Measurements from ENCODE around the gene SPACDR.

The SPACDR gene

DNA sequence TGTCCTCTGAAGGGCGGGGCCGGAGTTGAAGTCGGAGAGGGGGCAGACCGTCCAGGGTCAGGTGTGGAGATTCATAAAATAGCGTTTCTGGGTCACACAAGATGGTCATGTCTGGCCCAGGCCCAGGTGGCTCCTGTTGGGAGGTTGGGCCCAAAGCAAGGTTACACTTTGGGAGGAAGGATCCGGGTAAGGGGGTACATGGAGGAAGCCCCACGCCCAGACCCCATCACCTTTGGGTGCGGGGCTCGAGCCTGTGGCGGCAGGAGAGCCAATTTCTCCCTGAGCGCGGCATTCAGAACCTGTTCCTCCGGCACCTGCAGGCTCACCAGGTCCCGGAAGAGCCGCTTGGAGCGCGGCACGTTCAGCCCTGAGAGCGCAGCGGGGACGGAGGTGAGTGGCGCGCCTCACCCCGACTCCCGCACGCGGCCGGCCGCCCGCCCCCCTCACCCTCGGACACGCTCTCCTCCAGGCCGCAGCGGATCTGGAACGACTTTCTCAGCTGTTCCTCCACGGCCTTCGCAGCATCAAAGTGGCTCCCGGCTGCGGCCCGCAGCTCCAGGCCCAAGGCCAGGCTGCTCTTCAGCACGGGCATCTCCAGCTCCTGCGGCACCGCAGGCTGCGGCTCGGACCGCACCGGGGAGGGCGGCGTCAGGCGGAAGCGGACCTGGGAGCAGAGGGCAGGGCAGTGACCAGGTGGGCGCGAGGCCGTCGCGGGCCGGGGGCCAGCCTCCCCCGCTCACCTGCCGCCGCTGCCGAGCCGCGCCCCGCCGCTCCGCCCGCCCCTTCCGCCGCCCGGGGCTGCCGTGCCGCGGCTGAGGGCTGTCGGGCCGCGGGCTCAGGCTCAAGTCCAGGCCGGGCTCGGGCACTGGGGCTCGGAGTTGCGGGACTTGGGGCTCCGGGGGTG lies 28.4 kb downstream of the SPACDR start:
- Histone ChIP-seq H3K4me3 (ENCODE audit: low read length in 2 of 2) (peak overlapping the region; percentile 83 to 95), H3K4me1 (ENCODE audit: control insufficient read depth in 2 of 2, insufficient read depth in 2 of 2, low read length in 2 of 2) (peaks cover 15 to 30% of the 10 kb centered on the region in 2 donors), H3K36me3 (ENCODE audit: control insufficient read depth in 2 of 2, insufficient read depth in 2 of 2, low read length in 2 of 2) (peaks cover 26 to 35% of the 10 kb centered on the region in 2 donors), H3K27me3 (ENCODE audit: control insufficient read depth in 2 of 2, insufficient read depth in 2 of 2, low read length in 2 of 2) (no peaks in the 10 kb centered on the region), H3K9ac (ENCODE audit: low read depth in 1 of 2, low read length in 2 of 2) (peak overlapping the region; percentile 87 to 90), H3K27ac (ENCODE audit: low read depth in 2 of 2, low read length in 2 of 2) (peak overlapping the region; percentile 97 to 98), H3K9me3 (ENCODE audit: control insufficient read depth in 2 of 2, low read length in 2 of 2) (no peaks in the 10 kb centered on the region)

- H3K27ac ChIP-seq (ENCODE audit: low read depth in 2 of 2, low read length in 2 of 2) = peak overlapping the region; percentile 52 to 97
- H3K36me3 ChIP-seq (ENCODE audit: control insufficient read depth in 2 of 2, insufficient read depth in 2 of 2, low read length in 2 of 2) = peaks cover 26 to 35% of the 10 kb centered on the region in 2 donors
- no peaks in the 10 kb centered on the region for H3K9me3 ChIP-seq (ENCODE audit: control insufficient read depth in 2 of 2, low read length in 2 of 2)
- peak overlapping the region; percentile 87 to 90 for H3K9ac ChIP-seq (ENCODE audit: low read depth in 1 of 2, low read length in 2 of 2)
- H3K4me1 ChIP-seq (ENCODE audit: control insufficient read depth in 2 of 2, insufficient read depth in 2 of 2, low read length in 2 of 2) = peaks cover 17 to 34% of the 10 kb centered on the region in 2 donors
- H3K27me3 ChIP-seq (ENCODE audit: control insufficient read depth in 2 of 2, insufficient read depth in 2 of 2, low read length in 2 of 2) = no peaks in the 10 kb centered on the region
- peak overlapping the region; percentile 83 to 95 for H3K4me3 ChIP-seq (ENCODE audit: low read length in 2 of 2)
These were observed 29.5 kb downstream of the SPACDR start for GRCh38 chr7:100434297-100435144.

DNA sequence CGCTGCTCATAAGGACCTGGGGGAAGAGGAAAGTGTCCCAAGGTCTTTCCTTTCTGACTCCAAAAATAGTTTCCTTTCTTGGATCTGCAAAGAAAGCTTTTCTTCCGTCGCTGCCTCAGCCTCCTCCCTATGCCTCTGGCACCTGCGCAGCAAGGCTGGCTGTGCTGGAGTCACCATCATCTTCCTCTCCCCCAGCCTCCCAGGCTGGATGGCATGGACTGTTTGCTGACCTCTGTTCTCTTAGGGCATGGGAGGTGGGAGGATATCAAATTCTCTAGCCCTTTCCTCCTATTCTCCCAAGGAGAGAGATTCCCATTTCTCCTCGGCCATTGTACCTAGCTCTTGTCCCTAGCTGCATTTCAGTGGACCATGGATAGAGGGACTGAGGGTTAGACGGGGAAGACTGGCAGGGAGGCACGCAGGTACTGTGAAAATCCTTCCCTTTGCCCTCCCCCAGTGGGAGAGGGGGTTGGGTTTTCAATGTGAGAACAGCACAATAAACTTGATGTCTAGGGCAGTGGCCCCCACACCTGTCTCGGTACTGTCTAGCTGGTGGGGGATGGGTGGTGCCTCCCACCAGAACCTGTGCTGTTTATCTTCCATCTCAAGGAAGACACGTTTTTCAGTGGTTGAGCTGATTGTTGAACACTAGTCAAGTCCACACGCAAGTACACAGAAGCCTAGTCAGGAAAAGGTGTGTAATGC lies 30.3 kb downstream of the SPACDR start:
- H3K27ac ChIP-seq (ENCODE audit: low read depth in 2 of 2, low read length in 2 of 2) = no peak overlapping the region
- H3K4me3 ChIP-seq (ENCODE audit: low read length in 2 of 2) = no peak overlapping the region
- H3K4me1 ChIP-seq (ENCODE audit: control insufficient read depth in 2 of 2, insufficient read depth in 2 of 2, low read length in 2 of 2) = peaks cover 17 to 34% of the 10 kb centered on the region in 2 donors
- H3K36me3 ChIP-seq (ENCODE audit: control insufficient read depth in 2 of 2, insufficient read depth in 2 of 2, low read length in 2 of 2) = peaks cover 26 to 35% of the 10 kb centered on the region in 2 donors
- no peak overlapping the region for H3K9ac ChIP-seq (ENCODE audit: low read depth in 1 of 2, low read length in 2 of 2)
- no peaks in the 10 kb centered on the region for H3K27me3 ChIP-seq (ENCODE audit: control insufficient read depth in 2 of 2, insufficient read depth in 2 of 2, low read length in 2 of 2)
- no peaks in the 10 kb centered on the region for H3K9me3 ChIP-seq (ENCODE audit: control insufficient read depth in 2 of 2, low read length in 2 of 2)

- Histone ChIP-seq H3K27ac (ENCODE audit: low read depth in 2 of 2, low read length in 2 of 2) (no peak overlapping the region), H3K4me1 (ENCODE audit: control insufficient read depth in 2 of 2, insufficient read depth in 2 of 2, low read length in 2 of 2) (peaks cover 17 to 34% of the 10 kb centered on the region in 2 donors), H3K27me3 (ENCODE audit: control insufficient read depth in 2 of 2, insufficient read depth in 2 of 2, low read length in 2 of 2) (no peaks in the 10 kb centered on the region), H3K9ac (ENCODE audit: low read depth in 1 of 2, low read length in 2 of 2) (no peak overlapping the region), H3K9me3 (ENCODE audit: control insufficient read depth in 2 of 2, low read length in 2 of 2) (no peaks in the 10 kb centered on the region), H3K36me3 (ENCODE audit: control insufficient read depth in 2 of 2, insufficient read depth in 2 of 2, low read length in 2 of 2) (peaks cover 26 to 35% of the 10 kb centered on the region in 2 donors), H3K4me3 (ENCODE audit: low read length in 2 of 2) (no peak overlapping the region)
These were observed 30.8 kb downstream of the SPACDR start for GRCh38 chr7:100433276-100433591.

GRCh38 chr7:100432621-100433275 lies 31.3 kb downstream of the SPACDR start:
- no peaks in the 10 kb centered on the region for H3K27me3 ChIP-seq (ENCODE audit: control insufficient read depth in 2 of 2, insufficient read depth in 2 of 2, low read length in 2 of 2)
- H3K9me3 ChIP-seq (ENCODE audit: control insufficient read depth in 2 of 2, low read length in 2 of 2) = no peaks in the 10 kb centered on the region
- H3K27ac ChIP-seq (ENCODE audit: low read depth in 2 of 2, low read length in 2 of 2) = no peak overlapping the region
- no peak overlapping the region for H3K9ac ChIP-seq (ENCODE audit: low read depth in 1 of 2, low read length in 2 of 2)
- H3K36me3 ChIP-seq (ENCODE audit: control insufficient read depth in 2 of 2, insufficient read depth in 2 of 2, low read length in 2 of 2) = peaks cover 26 to 35% of the 10 kb centered on the region in 2 donors
- H3K4me3 ChIP-seq (ENCODE audit: low read length in 2 of 2) = no peak overlapping the region
- H3K4me1 ChIP-seq (ENCODE audit: control insufficient read depth in 2 of 2, insufficient read depth in 2 of 2, low read length in 2 of 2) = peaks cover 17 to 37% of the 10 kb centered on the region in 2 donors

- Histone ChIP-seq H3K4me1 (ENCODE audit: control insufficient read depth in 2 of 2, insufficient read depth in 2 of 2, low read length in 2 of 2) (peaks cover 17 to 37% of the 10 kb centered on the region in 2 donors), H3K4me3 (ENCODE audit: low read length in 2 of 2) (no peak overlapping the region), H3K9ac (ENCODE audit: low read depth in 1 of 2, low read length in 2 of 2) (no peak overlapping the region), H3K36me3 (ENCODE audit: control insufficient read depth in 2 of 2, insufficient read depth in 2 of 2, low read length in 2 of 2) (peaks cover 26 to 35% of the 10 kb centered on the region in 2 donors), H3K27me3 (ENCODE audit: control insufficient read depth in 2 of 2, insufficient read depth in 2 of 2, low read length in 2 of 2) (no peaks in the 10 kb centered on the region), H3K27ac (ENCODE audit: low read depth in 2 of 2, low read length in 2 of 2) (no peak overlapping the region), H3K9me3 (ENCODE audit: control insufficient read depth in 2 of 2, low read length in 2 of 2) (no peaks in the 10 kb centered on the region)
These were observed 32.0 kb downstream of the SPACDR start for GRCh38 chr7:100432053-100432452.

GRCh38 chr7:100431286-100431735 lies 32.7 kb downstream of the SPACDR start:
- H3K9me3 ChIP-seq (ENCODE audit: control insufficient read depth in 2 of 2, low read length in 2 of 2) = no peaks in the 10 kb centered on the region
- no peaks in the 10 kb centered on the region for H3K27me3 ChIP-seq (ENCODE audit: control insufficient read depth in 2 of 2, insufficient read depth in 2 of 2, low read length in 2 of 2)
- peaks cover 17 to 37% of the 10 kb centered on the region in 2 donors for H3K4me1 ChIP-seq (ENCODE audit: control insufficient read depth in 2 of 2, insufficient read depth in 2 of 2, low read length in 2 of 2)
- H3K36me3 ChIP-seq (ENCODE audit: control insufficient read depth in 2 of 2, insufficient read depth in 2 of 2, low read length in 2 of 2) = peaks cover 26 to 35% of the 10 kb centered on the region in 2 donors
- H3K9ac ChIP-seq (ENCODE audit: low read depth in 1 of 2, low read length in 2 of 2) = peak overlapping the region in 1 of 2 donors; percentile 68
- H3K27ac ChIP-seq (ENCODE audit: low read depth in 2 of 2, low read length in 2 of 2) = no peak overlapping the region
- H3K4me3 ChIP-seq (ENCODE audit: low read length in 2 of 2) = no peak overlapping the region

DNA sequence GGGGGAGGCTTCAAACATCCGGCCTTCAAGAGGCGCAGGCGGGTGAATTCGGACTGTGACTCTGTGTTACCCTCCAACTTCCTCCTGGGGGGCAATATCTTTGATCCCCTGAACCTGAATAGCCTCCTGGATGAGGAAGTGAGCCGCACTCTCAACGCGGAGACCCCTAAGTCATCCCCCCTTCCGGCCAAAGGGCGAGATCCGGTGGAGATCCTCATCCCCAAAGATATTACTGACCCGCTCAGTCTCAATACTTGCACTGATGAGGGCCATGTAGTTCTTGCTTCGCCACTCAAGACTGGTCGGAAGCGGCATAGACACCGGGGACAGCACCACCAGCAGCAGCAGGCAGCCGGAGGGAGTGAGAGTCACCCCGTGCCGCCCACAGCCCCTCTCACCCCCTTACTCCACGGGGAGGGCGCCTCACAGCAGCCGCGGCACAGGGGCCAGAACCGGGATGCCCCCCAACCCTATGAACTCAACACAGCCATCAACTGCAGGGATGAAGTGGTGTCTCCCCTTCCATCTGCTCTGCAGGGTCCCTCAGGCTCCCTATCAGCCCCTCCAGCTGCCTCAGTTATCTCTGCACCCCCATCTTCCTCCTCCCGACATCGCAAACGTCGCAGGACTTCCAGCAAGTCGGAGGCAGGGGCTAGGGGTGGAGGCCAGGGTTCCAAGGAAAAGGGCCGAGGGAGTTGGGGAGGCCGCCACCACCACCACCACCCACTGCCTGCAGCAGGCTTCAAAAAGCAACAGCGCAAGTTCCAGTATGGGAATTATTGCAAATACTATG lies 33.4 kb downstream of the SPACDR start:
- H3K4me3 ChIP-seq (ENCODE audit: low read length in 2 of 2) = peak overlapping the region; percentile 82 to 89
- peak overlapping the region; percentile 68 to 95 for H3K9ac ChIP-seq (ENCODE audit: low read depth in 1 of 2, low read length in 2 of 2)
- no peaks in the 10 kb centered on the region for H3K9me3 ChIP-seq (ENCODE audit: control insufficient read depth in 2 of 2, low read length in 2 of 2)
- H3K27me3 ChIP-seq (ENCODE audit: control insufficient read depth in 2 of 2, insufficient read depth in 2 of 2, low read length in 2 of 2) = no peaks in the 10 kb centered on the region
- peak overlapping the region; percentile 100 for H3K27ac ChIP-seq (ENCODE audit: low read depth in 2 of 2, low read length in 2 of 2)
- H3K36me3 ChIP-seq (ENCODE audit: control insufficient read depth in 2 of 2, insufficient read depth in 2 of 2, low read length in 2 of 2) = peaks cover 26 to 35% of the 10 kb centered on the region in 2 donors
- peaks cover 17 to 37% of the 10 kb centered on the region in 2 donors for H3K4me1 ChIP-seq (ENCODE audit: control insufficient read depth in 2 of 2, insufficient read depth in 2 of 2, low read length in 2 of 2)

All from mucosa of rectum (tissue), 2 donors.